Smooth muscle cell of bladder (primary cell): ENCODE data around the gene CD40. TPM values are rescaled to one million over a fixed set of nuclear protein-coding genes. Genes with fewer than 3 reads are reported as not detected.

Experiments used
- total RNA-seq: library from RNA; depleted of rRNA; stranded (reverse); fragments of >200 nt; gene quantifications from 2 replicates; pipeline ENCODE4 v1.2.3, GENCODE V29; 2014

CD40 gene
- total RNA-seq: 3.6 and 5.6 TPM in 2 replicates

DNA sequence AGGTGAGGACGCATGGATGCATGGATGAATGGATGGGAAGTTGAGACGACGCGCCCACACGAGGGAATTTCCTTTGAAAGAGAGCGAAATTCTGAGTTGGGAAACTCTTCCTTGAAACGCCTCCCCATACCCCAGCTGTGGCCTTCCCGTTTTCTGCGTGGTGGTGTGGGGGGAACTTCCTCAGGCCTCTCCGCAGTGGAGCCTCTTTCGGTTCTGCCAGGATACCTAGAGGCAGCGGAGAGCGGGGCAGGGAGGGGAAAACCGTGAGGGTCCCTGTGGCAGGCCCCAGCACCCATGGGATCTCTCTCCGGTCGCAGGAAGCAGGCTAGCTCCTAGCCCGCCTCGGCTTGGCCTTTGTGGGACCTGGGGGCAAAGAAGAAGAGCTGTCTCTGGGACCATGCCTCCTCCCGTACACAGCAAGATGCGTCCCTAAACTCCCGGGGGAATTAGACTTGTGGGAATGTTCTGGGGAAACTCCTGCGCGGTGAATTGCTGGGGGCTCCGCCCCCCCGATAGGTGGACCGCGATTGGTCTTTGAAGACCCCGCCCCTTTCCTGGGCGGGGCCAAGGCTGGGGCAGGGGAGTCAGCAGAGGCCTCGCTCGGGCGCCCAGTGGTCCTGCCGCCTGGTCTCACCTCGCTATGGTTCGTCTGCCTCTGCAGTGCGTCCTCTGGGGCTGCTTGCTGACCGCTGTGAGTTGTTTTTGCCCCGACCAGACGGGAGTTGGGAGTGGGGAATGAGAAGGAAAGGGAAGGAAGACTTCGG, at the start of gene CD40:
Gene CD40 (plus strand): TSS at position 611 of the 764 bp plus-strand sequence. CDS start 30 bp downstream, at position 641.

DNA sequence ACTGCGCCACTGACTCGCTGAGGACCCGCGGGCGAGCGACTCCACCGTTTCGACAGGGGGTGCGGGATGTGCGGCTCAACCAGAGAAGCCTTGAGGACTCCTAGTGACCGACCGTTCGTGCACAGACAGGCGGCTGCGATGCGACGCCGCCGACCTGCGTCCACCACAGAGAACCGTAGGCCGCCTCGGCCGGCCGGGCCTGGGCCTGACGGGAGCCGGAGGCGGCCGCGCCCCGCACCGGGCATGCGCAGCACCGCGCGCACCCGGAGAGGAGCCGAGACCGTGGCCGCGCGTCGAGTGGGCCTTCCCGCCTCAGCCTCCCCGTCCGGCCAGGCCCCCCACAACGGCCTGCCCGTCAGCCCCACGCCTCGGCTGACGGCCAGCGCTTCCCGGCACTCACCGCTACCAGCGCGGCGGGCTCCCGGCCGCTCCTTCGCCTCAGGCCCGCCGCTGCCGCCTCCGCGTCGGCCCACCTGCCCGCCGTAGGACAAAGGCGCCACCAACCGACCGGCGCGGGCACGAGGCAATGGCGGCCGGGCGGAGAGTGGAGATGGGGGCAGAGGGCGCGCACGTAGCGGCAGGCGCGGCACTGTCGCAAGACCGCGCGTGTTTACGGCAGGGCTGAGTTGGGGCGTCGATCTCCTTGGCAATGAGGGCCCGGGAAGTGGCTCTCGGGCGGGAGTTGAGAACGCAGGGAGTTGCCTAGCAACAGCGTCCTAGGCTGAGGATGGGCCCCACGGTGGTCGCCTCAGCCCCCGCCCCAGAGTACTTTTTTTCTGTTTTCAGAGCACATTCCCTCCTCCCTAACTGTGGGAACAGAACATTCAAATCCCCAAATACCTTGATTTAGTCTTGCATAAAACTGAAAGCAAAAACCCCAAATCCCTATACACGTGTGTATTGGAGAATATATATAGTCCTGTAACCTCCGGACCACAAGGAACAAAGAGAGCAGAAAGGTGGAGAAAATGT, 28.4 kb upstream of the CD40 start, which contains the start of gene NCOA5:
Gene NCOA5 (minus strand): TSS at position 546 of the 972 bp plus-strand sequence. CDS start 10,538 bp downstream, outside the sequence.

Other genes starting within 250 kb of the CD40 start
- 2.8 and 3.8 TPM in 2 replicates for gene ZSWIM1, start 237.1 kb upstream of the CD40 start, total RNA-seq
- gene SPATA25, start 230.7 kb upstream of the CD40 start, total RNA-seq: 1.3 and 1.9 TPM in 2 replicates
- gene NEURL2, start 227.1 kb upstream of the CD40 start, total RNA-seq: 4.8 and 5.9 TPM in 2 replicates
- gene CTSA, start 227.0 kb upstream of the CD40 start, total RNA-seq: 71.4 and 108 TPM in 2 replicates
- gene PLTP, start 206.2 kb upstream of the CD40 start, total RNA-seq: 18.3 and 19.0 TPM in 2 replicates
- 5.1 and 5.3 TPM in 2 replicates for gene PCIF1, start 183.6 kb upstream of the CD40 start, total RNA-seq
- gene ZNF335, start 146.1 kb upstream of the CD40 start, total RNA-seq: 9.5 and 11.7 TPM in 2 replicates
- not detected in 2 replicates for gene MMP9, start 109.4 kb upstream of the CD40 start, total RNA-seq
- 0.28 and 0.55 TPM in 2 replicates for gene SLC12A5, start 89.1 kb upstream of the CD40 start, total RNA-seq
- gene NCOA5, start 28.4 kb upstream of the CD40 start, total RNA-seq: 5.0 and 7.2 TPM in 2 replicates
- not detected in 2 replicates for gene CDH22, start 190.2 kb downstream of the CD40 start, total RNA-seq